HTERT RPE-1 (cell line): ENCODE results near the gene PRDM16.

ENCODE experiments used
- in situ Hi-C: fragments of 300-500 bp; cut with MboI; formaldehyde crosslinking; loops from 4 replicates; pipeline ENCODE4 v1.14.3; 2020; ENCODE audit warnings: low sequenced_read_pairs

The PRDM16 gene

GRCh38 chr1:3477241-3477995 is 408.4 kb downstream of the PRDM16 start:
- in situ Hi-C loops, result no loop called here

GRCh38 chr1:3478187-3478586 is 409.2 kb downstream of the PRDM16 start:
- in situ Hi-C loops, result no loop called here

GRCh38 chr1:3479511-3480368 is 410.7 kb downstream of the PRDM16 start:
- in situ Hi-C loops, result no loop called here

- in situ Hi-C loops, result no loop called here
Observed at GRCh38 chr1:3480369-3480719, 411.3 kb downstream of the PRDM16 start.

GRCh38 chr1:3481046-3481445 is 412.0 kb downstream of the PRDM16 start:
- in situ Hi-C loops, result no loop called here

- in situ Hi-C loops, result no loop called here
Observed at GRCh38 chr1:3481836-3482375, 412.9 kb downstream of the PRDM16 start.

- in situ Hi-C loops, result no loop called here
Observed at GRCh38 chr1:3482378-3482849, 413.4 kb downstream of the PRDM16 start.

- in situ Hi-C loops, result no loop called here
Observed at GRCh38 chr1:3483380-3483779, 414.4 kb downstream of the PRDM16 start.

GRCh38 chr1:3483801-3484444 is 414.9 kb downstream of the PRDM16 start:
- in situ Hi-C loops, result no loop called here

GRCh38 chr1:3485016-3485415 is 416.0 kb downstream of the PRDM16 start:
- in situ Hi-C loops, result no loop called here
